IgD-negative memory B cell (primary cell): ENCODE results near the gene HMG20B. TPM values are rescaled to one million over a fixed set of nuclear protein-coding genes. Genes with fewer than 3 reads are reported as not detected.
"Not testable (repeated sequence)": the region's sequence is repeated elsewhere in the genome, so short reads cannot be mapped to it uniquely, and the experiment has no call there.

Experiments used
- H3K27ac Mint-ChIP-seq, 3 donors: one replicate each; pipeline ENCODE4 v1.8.0; 2020 to 2022; ENCODE audit warnings: mild to moderate bottlenecking in 3 of 3, mixed read lengths in 3 of 3, moderate library complexity in 1 of 3
- H3K27me3 Mint-ChIP-seq: one replicate; pipeline ENCODE4 v1.8.0; 2021; ENCODE audit warnings: mixed read lengths
- H3K36me3 Mint-ChIP-seq: one replicate; pipeline ENCODE4 v1.8.0; 2020; ENCODE audit warnings: mild to moderate bottlenecking, mixed read lengths
- H3K4me1 Mint-ChIP-seq, 3 donors: one replicate each; pipeline ENCODE4 v1.8.0; 2020 to 2022; ENCODE audit warnings: mixed read lengths in 3 of 3, mild to moderate bottlenecking in 1 of 3
- H3K4me3 Mint-ChIP-seq, 4 donors: one replicate each; pipeline ENCODE4 v1.8.0; 2020 to 2022; ENCODE audit warnings: mild to moderate bottlenecking in 4 of 4, mixed read lengths in 4 of 4, moderate library complexity in 3 of 4
- H3K9me3 Mint-ChIP-seq, 3 donors: one replicate each; pipeline ENCODE4 v1.8.0; 2020 to 2021; ENCODE audit warnings: mixed read lengths in 3 of 3, mild to moderate bottlenecking in 1 of 3
- polyA plus RNA-seq: library from polyadenylated mRNA; unstranded; fragments of 300-500 nt; fragmentation: Illumina TruSeq; gene quantifications from one replicate; pipeline ENCODE4 v1.2.3, GENCODE V29; 2021

Gene HMG20B
- polyA plus RNA-seq, 1 donor from 2014 or later, result 49.3 TPM

DNA sequence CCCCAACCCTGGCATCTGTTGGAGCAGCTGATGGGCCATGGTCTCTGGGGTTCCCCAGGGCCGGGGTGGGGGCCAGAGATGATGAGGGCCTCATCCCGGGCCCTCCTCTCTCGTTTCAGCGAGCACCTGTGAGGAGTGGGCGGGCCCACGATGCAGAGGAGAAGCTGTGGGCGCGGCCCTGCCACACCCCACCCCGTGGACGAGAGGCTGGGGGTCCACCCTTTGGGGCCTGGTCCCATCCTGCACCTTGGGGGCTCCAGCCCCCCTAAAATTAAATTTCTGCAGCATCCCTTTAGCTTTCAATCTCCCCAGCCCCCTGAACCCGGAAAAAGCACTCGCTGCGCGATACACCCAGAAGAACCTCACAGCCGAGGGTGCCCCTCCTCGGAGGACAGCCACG is 5.6 kb downstream of the HMG20B start:
- Mint-ChIP-seq H3K4me1 (peaks cover 3 to 5% (median 4%) of the 10 kb centered on the region in 3 donors), H3K27me3 (peaks cover 1% of the 10 kb centered on the region), H3K9me3 (no peaks in the 10 kb centered on the region), H3K27ac (no peak overlapping the region), H3K36me3 (peaks cover 7% of the 10 kb centered on the region), H3K4me3 (no peak overlapping the region)

DNA sequence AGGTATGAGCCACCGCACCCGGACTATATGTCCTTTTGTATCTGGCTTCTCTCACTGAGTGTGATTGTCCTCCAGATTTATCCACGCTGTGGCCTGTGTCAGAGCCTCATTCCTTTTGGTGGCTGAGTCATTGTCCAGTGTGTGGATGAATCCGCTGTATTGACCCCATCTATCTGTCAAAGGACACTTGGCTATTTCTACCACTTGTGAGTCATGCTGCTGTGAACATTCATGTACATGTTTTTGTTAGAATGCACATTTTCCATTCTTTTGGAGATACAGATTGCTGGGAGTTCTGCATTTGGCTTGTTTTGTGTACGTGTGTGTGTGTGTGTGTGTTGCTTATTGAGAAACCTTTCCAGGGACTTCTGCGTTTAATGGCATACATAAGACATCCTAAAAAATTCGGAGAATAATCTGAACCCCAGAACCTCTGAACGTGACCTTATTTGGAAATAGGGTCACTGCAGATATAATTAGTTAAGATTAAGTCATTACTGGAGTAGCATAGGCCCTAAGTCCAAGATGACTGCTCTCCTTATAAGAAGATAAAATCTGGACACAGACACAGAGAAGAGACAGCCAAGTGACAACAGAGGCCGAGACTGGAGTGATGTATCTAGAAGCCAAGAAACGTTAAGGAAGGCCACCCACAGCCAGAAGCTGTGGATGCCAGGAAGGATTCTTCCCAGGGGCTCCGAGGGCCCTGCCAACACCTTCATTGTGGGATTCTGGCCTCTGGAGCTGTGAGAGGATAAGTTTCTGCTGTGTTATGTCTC is 7.6 kb downstream of the HMG20B start:
- Mint-ChIP-seq H3K27me3 (peaks cover 1% of the 10 kb centered on the region), H3K27ac (no peak overlapping the region), H3K36me3 (peaks cover 3% of the 10 kb centered on the region), H3K4me1 (peaks cover 1 to 2% (median 1%) of the 10 kb centered on the region in 3 donors), H3K9me3 (no peaks in the 10 kb centered on the region), H3K4me3 (peak overlapping the region in 1 of 4 donors; percentile 57)

DNA sequence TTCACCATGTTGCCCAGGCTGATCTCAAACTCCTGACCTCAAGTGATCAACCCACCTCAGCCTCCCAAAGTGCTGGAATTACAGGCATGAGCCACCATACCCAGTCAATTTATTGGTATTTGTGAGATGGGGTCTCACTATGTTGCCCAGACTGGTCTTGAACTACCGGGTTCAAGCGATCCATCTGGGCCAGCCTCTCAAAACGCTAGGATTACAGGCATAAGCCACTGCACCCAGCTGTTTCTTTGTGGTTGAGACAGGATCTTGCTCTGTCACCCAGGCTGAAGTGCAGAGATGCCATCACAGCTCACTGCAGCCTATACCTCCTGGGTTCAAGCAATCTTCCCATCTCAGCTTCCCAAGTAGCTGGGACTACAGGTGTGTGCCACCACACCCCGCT is 9.0 kb downstream of the HMG20B start:
- H3K4me1 Mint-ChIP-seq, H3K4me3 Mint-ChIP-seq, H3K27ac Mint-ChIP-seq, H3K36me3 Mint-ChIP-seq, H3K27me3 Mint-ChIP-seq, H3K9me3 Mint-ChIP-seq: not testable (repeated sequence)

DNA sequence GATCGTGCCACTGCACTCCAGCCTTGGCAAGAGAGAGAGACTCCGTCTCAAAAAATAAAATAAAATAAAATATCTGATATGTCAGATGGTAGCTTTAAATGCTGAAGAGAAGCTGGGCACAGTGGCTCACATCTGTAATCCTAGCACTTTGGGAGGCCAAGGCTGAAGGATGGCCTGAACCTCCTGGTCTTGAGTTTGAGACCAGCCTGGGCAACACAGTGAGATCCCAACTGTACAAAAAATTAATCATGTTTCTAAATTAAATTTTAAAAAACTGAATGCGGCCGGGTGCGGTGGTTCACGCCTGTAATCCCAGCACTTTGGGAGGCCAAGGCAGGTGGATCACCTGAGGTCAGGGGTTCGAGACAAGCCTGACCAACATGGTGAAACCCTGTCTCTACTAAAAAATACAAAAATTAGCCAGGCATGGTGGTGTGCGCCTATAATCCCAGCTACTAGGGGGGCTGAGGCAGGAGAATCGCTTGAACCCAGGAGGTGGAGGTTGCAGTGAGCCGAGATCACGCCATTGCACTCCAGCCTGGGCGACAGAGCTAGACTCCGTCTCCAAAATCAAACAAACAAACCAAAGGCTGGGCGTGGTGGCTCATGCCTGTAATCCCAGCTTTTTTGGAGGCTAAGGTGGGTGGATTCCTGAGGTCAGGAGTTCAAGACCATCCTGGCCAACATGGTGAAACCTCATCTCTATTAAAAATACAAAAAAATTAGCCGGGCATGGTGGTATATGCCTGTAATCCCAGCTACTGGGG is 11.5 kb downstream of the HMG20B start:
- not testable (repeated sequence) for H3K4me3 Mint-ChIP-seq, H3K9me3 Mint-ChIP-seq, H3K27me3 Mint-ChIP-seq, H3K4me1 Mint-ChIP-seq, H3K27ac Mint-ChIP-seq, H3K36me3 Mint-ChIP-seq

DNA sequence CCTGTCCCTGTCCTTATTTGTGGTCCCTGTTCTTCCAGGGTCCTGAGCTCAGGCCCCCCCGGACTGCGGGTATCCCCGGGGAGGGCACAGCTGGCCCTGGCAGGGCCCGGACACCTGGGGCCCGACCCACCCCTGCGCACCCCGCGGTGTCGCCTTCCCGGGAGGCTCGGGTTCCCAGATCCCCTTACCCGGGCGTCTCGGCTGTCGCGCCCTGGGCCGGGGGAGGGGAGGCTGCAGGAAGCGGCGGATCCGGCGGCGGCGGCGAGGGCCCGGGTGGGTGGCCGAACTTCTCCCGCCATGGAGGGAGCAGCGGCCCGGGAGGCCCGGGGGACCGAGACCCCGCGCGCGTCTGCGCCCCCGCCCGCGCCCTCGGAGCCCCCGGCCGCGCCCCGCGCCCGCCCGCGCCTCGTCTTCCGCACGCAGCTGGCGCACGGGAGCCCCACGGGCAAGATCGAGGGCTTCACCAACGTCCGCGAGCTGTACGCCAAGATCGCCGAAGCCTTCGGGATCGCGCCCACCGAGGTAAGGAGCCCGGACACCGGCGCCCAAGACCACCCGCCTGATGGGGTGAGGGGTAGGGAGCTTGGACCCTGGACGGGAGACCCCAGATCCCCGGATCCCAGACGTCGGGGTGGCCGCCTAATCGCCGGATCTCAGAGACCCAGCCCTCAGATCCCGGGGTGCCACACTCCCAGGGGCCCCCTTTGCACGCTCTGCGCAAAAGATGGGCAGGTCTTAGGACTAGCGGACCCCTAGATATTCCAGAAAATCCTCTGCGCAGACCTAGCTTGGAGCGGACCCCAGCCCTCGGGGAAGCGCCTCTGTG is 12.8 kb downstream of the HMG20B start, which contains the start of gene GIPC3:
Gene GIPC3, plus strand, starts transcription at position 178 of the 826 bp plus-strand sequence. Its CDS starts 120 bp downstream, at position 298.
- H3K4me3 Mint-ChIP-seq, result peak within 1 kb of the TSS in 1 of 4 donors; percentile 37
- peaks cover 2% of the 10 kb centered on the region for H3K36me3 Mint-ChIP-seq
- no peaks in the 10 kb centered on the region for H3K4me1 Mint-ChIP-seq
- H3K9me3 Mint-ChIP-seq, result no peaks in the 10 kb centered on the region
- peaks cover 4% of the 10 kb centered on the region for H3K27me3 Mint-ChIP-seq
- H3K27ac Mint-ChIP-seq, result no peak within 1 kb of the TSS

DNA sequence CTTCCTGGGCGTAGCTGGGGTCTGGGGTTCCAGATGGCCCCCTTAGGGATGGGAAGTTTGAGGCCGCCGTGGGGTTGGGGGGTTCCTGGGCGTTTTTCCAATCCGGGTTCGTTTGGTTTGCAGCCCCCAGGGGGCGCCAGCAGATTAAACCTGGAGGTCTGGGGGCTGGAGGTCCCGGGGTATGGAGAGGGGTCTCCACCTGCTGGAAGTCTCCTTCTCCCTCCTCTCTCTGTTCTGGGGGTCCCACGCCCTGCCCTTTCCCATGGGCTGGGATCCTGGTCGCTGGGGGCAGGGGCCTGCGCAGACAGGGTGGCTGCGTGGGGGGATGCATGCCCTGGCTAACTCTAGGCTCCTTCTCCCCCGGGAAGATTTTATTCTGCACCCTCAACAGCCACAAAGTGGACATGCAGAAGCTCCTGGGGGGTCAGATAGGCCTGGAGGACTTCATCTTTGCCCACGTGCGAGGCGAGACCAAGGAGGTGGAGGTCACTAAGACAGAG is 13.4 kb downstream of the HMG20B start:
- Mint-ChIP-seq H3K27ac (no peak overlapping the region), H3K4me1 (no peaks in the 10 kb centered on the region), H3K4me3 (peak overlapping the region in 1 of 4 donors; percentile 37), H3K9me3 (no peaks in the 10 kb centered on the region), H3K36me3 (no peaks in the 10 kb centered on the region), H3K27me3 (peaks cover 4% of the 10 kb centered on the region)

DNA sequence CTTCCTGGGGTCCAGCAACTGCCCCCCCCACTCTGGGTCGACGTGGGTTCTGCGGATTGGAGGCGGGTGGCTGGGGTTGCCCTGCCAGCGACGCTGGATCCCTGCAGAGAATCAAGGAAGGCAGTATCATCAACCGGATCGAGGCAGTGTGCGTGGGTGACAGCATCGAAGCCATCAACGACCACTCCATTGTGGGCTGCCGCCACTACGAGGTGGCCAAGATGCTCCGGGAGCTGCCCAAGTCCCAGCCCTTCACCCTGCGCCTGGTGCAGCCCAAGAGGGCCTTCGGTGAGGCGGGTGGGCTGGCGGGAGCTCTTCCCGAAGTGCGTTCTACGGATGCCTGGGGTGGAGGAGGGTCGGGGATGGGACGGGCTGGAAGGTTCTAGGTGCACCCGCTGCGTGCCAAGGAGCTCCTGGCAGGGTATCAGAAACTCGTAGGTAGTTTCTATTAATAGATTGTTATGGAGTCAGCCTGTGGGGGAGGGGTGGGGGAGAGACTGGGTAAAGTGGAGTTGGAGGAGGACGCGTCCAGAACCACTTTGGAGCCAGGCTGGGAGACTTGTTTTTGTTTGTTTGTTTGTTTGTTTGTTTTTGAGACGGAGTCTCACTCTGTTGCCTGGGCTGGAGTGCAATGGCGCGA is 14.1 kb downstream of the HMG20B start:
- H3K36me3 Mint-ChIP-seq, result no peaks in the 10 kb centered on the region

DNA sequence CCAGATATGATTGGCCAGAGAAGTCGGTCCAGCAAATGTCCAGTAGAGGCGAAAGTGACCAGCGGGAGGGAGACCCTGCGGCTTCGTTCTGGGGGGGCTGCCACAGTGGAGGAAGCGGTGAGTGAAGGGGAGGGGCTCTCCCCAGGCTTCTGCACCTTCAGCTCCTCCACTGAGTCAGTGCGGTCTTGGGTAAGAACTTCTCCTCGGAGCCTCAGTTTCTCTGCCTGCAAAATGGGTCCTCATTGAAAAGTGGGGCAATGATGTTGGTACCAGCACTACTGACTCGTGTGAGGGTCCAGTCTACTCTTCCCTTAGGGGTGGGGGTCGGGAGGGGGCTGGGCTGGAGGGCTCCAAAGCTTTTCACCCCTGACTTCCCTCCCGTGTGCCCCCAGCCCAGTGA is 16.7 kb downstream of the HMG20B start:
- H3K27ac Mint-ChIP-seq, result no peak overlapping the region
- H3K4me3 Mint-ChIP-seq, result no peak overlapping the region
- no peaks in the 10 kb centered on the region for H3K9me3 Mint-ChIP-seq
- no peaks in the 10 kb centered on the region for H3K36me3 Mint-ChIP-seq
- peaks cover 3% of the 10 kb centered on the region for H3K27me3 Mint-ChIP-seq
- no peaks in the 10 kb centered on the region for H3K4me1 Mint-ChIP-seq

More for the DNA sequence above, 14.1 kb downstream of the HMG20B start:
- peaks cover 4% of the 10 kb centered on the region for H3K27me3 Mint-ChIP-seq
- no peaks in the 10 kb centered on the region for H3K9me3 Mint-ChIP-seq
- H3K4me3 Mint-ChIP-seq, result peak overlapping the region in 1 of 4 donors; percentile 17
- no peak overlapping the region for H3K27ac Mint-ChIP-seq
- H3K4me1 Mint-ChIP-seq, result no peaks in the 10 kb centered on the region

DNA sequence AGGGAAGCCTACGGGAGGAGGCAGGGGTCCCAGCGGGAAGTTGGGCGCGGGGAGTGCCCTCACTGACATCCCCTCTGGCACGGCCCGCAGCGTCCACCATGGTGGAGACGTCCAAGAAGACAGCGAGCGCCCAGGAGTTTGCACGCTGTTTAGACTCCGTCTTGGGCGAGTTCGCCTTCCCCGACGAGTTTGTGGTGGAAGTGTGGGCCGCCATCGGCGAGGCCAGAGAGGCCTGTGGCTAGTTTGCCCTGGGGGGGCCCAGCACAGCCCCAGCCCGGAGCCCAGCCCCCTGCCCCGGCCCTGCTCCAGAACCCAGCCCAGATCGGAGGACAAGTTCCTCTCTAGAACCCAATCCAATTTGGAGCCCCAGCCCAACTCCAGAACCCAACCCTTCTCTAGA is 17.2 kb downstream of the HMG20B start:
- Mint-ChIP-seq H3K27ac (no peak overlapping the region), H3K36me3 (no peaks in the 10 kb centered on the region), H3K27me3 (peaks cover 3% of the 10 kb centered on the region), H3K9me3 (no peaks in the 10 kb centered on the region), H3K4me3 (no peak overlapping the region), H3K4me1 (no peaks in the 10 kb centered on the region)

DNA sequence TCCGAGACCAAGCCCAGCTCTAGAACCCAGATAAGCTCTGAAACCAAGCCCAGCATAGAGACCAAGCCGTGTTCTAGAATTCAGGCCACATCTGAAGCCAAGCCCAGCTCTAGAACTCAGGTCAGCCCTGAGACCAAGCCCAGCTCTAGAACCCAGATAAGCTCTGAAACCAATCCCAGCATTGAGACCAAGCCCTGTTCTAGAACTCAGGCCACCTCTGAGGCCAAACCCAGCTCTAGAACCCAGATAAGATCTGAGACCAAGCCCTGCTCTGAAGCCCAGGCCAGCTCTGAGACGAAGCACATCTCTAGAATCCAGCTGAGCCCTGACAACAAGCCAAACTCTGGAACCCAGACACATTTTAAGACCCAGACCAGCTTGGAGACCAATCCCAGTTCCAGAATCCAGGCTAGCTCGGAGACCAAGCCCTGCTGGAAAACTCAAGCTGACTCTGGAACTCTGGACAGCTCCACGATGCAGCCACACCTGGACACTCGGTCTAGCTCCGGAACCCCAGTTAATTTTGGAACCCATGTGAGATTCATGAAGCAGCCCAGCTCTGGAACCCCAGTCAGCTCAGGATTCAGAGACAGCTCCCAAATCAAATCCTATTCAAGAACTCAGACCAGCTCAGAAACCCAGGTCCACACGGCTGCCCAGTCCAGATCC is 18.4 kb downstream of the HMG20B start:
- Mint-ChIP-seq H3K36me3 (no peaks in the 10 kb centered on the region), H3K27me3 (peaks cover 3% of the 10 kb centered on the region), H3K27ac (no peak overlapping the region), H3K9me3 (no peaks in the 10 kb centered on the region), H3K4me3 (no peak overlapping the region), H3K4me1 (no peaks in the 10 kb centered on the region)

DNA sequence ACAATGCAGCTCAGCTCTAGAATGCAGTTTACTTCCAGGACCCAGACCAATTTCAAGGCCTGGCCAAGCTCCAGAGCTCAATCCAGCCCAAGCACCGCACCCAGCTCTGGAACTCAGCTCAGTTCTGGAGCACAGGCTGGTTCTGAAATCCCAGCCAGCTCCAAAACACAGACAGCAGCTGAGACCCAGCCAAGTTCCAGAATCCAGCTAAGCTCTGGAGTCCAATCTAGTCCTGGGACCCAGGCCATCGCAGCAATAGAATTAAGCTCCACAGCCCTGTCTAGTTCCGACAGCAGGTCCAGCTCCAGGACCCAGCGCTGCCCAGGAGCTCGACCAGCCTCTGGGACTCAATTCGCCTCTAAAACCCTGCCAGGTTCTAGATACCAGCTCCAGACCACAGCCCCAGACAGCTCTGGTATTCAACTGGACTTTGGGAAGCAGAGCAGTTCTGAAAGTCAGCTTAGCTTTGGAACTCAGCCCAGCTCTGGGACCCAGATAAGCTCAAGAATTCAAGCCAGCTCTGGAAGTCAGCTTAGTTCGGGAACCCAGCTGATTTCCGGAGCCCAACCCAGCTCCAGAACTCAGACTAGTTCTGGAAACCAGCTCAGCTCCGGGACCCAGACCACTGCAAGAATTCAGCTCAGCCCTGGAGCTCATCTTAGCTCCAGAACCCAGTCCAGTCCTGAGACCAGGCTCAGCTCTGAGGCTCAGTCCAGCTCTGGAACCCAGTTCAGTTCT is 19.3 kb downstream of the HMG20B start:
- no peaks in the 10 kb centered on the region for H3K4me1 Mint-ChIP-seq
- no peaks in the 10 kb centered on the region for H3K36me3 Mint-ChIP-seq
- H3K27me3 Mint-ChIP-seq, result peaks cover 3% of the 10 kb centered on the region
- no peaks in the 10 kb centered on the region for H3K9me3 Mint-ChIP-seq
- H3K27ac Mint-ChIP-seq, result no peak overlapping the region
- no peak overlapping the region for H3K4me3 Mint-ChIP-seq

DNA sequence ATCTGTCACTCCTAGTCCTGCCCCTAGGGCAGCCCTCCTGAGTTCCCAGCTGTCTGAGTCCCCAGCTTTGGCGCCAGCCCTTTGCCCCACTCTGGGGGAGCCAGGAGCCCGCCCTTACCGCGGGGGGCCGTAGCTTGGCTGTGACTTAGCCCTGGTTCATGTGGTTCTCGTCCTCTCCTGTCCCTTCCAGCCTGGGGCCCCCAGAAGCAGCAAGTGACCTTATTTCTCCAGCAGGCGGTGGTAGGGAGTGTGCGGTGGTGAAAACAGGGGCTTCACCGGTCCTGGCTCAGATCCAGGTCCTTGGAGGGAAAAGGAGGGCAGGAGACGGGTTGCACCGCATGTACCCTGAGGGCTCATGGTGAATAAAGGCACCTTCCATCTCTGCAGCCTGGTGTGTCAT is 20.4 kb downstream of the HMG20B start:
- H3K9me3 Mint-ChIP-seq, result no peaks in the 10 kb centered on the region
- no peak overlapping the region for H3K27ac Mint-ChIP-seq
- no peaks in the 10 kb centered on the region for H3K36me3 Mint-ChIP-seq
- H3K4me1 Mint-ChIP-seq, result no peaks in the 10 kb centered on the region
- no peak overlapping the region for H3K4me3 Mint-ChIP-seq
- peaks cover 1% of the 10 kb centered on the region for H3K27me3 Mint-ChIP-seq

DNA sequence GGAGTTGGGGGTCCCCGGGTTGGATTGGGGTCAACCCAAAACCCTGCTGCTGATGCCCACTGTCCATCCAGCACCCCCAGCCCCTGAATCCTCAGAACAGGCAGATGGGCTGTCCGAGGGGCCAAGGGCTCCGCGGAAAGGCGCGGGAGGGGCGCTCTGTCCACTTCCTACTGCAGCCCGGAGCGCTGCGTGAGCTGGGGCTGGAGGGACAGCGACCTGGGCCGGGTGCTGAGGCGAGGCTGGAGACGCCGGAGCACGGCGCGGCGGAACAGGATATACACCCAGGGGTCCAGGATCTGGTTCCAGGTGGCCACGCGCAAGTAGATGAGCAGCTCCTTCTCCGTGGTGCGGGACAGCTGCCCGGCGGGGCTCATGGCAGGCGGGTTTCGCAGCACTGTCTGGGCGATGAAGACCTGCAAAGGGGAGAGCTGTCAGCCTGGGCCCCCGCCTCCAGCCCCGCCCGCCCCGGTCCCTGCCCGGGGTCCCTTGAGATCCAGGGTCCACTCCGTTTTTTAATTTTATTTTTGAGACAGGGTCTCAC is 22.8 kb downstream of the HMG20B start:
- Mint-ChIP-seq H3K27ac (no peak overlapping the region), H3K36me3 (no peaks in the 10 kb centered on the region)

More for the DNA sequence above, 22.8 kb downstream of the HMG20B start:
- no peaks in the 10 kb centered on the region for H3K4me1 Mint-ChIP-seq
- H3K9me3 Mint-ChIP-seq, result no peaks in the 10 kb centered on the region
- no peak overlapping the region for H3K4me3 Mint-ChIP-seq
- H3K27me3 Mint-ChIP-seq, result no peaks in the 10 kb centered on the region
